ENCODE data around the gene MICALL2.

The MICALL2 gene

DNA sequence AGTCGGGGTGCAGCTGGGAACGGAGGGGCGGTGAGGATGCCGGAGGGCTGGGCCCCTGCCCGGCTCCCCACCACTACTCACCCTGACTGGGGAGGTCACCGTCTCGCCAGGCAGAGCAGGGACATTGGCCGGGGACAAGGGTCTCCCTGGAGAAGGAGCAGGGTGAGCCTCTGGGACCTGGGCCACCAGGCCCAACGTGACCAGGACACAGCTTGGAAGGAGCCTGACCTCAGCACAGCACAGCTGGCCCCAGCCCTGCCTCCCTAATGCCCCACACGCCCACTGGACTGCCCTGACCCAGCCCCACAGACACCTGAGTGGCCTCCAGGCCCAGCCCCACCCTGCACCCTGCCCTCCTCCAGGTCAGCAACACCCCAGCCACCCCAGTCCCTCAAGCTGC lies 21.1 kb downstream of the MICALL2 start:
- Histone ChIP-seq H3K9me3 (ENCODE audit: control insufficient read depth, insufficient read depth, low read length) (no peaks in the 10 kb centered on the region), H3K4me3 (ENCODE audit: low read depth, low read length) (no peak overlapping the region), H3K36me3 (ENCODE audit: control insufficient read depth, insufficient read depth, low read length) (no peaks in the 10 kb centered on the region), H3K27me3 (ENCODE audit: control insufficient read depth, insufficient read depth, low read length) (no peaks in the 10 kb centered on the region), H3K27ac (ENCODE audit: low read depth, low read length) (no peak overlapping the region), H3K9ac (ENCODE audit: low read depth, low read length) (no peak overlapping the region), H3K4me1 (ENCODE audit: control insufficient read depth, insufficient read depth, low read length) (no peaks in the 10 kb centered on the region)

DNA sequence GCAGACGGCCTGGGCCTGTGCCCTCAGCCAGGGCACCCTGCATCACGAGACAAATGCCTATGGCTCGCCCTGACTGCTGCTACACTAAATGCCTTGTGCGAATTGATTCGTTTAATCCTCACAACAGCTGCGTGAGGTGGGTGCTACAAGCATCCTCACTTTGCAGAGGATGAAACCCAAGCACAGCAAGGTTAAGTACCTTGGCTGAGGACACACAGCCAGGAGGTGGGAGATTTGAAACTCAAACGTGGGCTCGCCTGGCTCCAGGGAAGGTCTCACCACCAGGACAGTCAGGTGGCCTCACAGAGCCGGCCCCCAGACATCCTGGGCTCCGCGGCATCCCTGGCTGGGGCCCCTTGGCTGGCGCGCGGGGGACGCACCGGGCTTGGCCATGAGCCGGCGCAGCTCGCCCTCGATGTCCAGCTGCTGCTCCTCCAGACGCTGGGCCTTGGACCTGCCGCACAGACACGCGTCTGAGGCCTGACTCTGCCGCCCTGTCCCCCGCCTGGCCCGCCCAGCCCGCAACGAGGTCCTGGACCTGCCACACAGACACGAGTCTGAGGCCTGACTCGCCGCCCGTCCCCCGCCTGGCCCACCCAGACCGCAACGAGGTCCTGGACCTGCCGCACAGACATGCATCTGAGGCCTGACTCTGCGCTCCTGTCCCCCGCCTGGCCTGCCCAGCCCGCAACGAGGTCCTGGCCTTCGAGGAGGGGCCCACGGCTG lies 22.0 kb downstream of the MICALL2 start:
- H3K36me3 ChIP-seq (ENCODE audit: control insufficient read depth, insufficient read depth, low read length) = no peaks in the 10 kb centered on the region
- H3K9ac ChIP-seq (ENCODE audit: low read depth, low read length) = no peak overlapping the region
- no peaks in the 10 kb centered on the region for H3K27me3 ChIP-seq (ENCODE audit: control insufficient read depth, insufficient read depth, low read length)
- no peaks in the 10 kb centered on the region for H3K4me1 ChIP-seq (ENCODE audit: control insufficient read depth, insufficient read depth, low read length)
- H3K27ac ChIP-seq (ENCODE audit: low read depth, low read length) = no peak overlapping the region
- no peaks in the 10 kb centered on the region for H3K9me3 ChIP-seq (ENCODE audit: control insufficient read depth, insufficient read depth, low read length)
- no peak overlapping the region for H3K4me3 ChIP-seq (ENCODE audit: low read depth, low read length)

DNA sequence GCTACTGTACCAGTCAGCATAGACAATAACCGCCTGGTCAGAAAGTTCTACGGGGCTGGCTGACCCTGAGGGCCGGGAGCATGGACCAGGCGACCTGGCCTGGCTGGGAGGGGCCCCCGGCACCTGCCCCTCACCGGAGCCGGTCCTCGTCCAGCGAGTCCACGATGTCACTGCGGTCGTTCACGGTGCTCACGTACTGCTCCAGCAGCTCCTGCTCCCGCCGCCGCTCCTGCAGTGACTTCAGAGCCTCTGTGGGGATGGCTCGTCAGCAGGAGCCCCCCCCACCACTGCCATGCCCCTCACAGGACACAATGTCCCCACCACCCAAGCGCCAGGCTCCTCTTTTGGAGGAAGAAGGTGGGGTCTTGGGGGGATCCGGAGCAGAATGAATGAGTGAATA lies 22.7 kb downstream of the MICALL2 start:
- Histone ChIP-seq H3K9ac (ENCODE audit: low read depth, low read length) (no peak overlapping the region), H3K4me1 (ENCODE audit: control insufficient read depth, insufficient read depth, low read length) (no peaks in the 10 kb centered on the region), H3K27me3 (ENCODE audit: control insufficient read depth, insufficient read depth, low read length) (no peaks in the 10 kb centered on the region), H3K27ac (ENCODE audit: low read depth, low read length) (no peak overlapping the region), H3K36me3 (ENCODE audit: control insufficient read depth, insufficient read depth, low read length) (no peaks in the 10 kb centered on the region), H3K9me3 (ENCODE audit: control insufficient read depth, insufficient read depth, low read length) (no peaks in the 10 kb centered on the region), H3K4me3 (ENCODE audit: low read depth, low read length) (no peak overlapping the region)

DNA sequence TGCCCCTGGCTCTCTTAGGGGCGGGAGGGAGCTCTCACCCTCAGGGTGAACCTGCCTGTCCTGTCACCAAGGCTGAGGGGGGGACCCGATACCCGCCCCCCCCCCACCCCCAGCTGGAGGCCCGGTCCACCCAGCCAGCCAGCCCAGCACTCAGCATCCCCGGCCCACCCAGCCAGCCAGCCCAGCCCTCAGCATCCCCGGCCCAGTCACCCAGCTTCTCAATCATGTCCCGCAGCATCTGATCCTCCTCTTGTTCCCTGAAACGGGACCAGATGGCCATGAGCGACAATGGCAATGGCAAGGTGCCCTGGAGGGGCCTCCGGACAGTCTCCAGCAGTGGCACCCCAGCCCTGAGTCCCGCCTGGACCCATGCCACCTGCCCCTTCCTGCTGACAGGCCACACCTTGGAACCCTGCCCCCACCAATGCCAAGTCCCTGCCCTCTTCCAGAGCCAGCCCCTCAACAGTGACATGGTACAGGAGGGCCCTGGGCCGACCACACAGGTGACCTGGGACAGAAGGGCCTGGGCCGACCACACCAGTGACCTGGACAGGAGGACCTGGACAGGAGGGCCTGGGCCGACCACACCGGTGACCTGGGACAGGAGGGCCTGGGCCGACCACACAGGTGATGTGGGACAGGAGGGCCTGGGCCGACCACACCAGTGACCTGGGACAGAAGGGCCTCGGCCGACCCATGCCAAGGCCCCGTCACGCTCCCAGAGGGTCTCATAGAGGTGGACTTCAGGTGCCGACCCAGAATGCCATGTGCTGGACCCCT lies 24.2 kb downstream of the MICALL2 start:
- H3K27me3 ChIP-seq (ENCODE audit: control insufficient read depth, insufficient read depth, low read length) = no peaks in the 10 kb centered on the region

DNA sequence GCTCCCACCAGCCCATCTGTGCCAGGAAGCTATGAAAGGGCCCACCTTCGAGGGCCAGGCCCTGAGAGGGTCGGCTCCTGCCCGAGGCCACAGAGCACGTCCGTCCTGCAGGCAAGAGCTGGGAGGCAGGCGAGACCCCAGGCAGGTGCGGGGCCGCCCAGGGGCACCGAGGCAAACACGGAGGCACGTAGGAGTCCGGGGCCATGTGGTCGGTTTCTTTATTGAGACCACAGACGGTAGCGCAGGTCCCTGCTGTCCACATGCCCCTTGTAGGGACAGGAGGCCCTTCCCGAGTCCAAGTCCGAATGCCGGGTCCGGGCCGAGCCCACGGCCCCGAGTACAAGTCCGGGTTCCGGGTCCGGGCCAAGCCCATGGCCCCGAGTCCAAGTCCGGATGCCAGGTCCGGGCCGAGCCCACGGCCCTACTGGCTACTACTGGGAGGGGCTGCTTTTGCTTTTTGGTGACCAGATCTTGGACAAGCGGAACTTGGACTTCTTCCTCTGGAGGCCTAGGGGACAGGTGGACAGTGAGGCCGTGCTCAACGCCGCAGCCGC lies 25.0 kb downstream of the MICALL2 start:
- no peak overlapping the region for H3K9ac ChIP-seq (ENCODE audit: low read depth, low read length)
- H3K27ac ChIP-seq (ENCODE audit: low read depth, low read length) = no peak overlapping the region
- no peaks in the 10 kb centered on the region for H3K4me1 ChIP-seq (ENCODE audit: control insufficient read depth, insufficient read depth, low read length)
- H3K9me3 ChIP-seq (ENCODE audit: control insufficient read depth, insufficient read depth, low read length) = no peaks in the 10 kb centered on the region
- no peak overlapping the region for H3K4me3 ChIP-seq (ENCODE audit: low read depth, low read length)
- no peaks in the 10 kb centered on the region for H3K27me3 ChIP-seq (ENCODE audit: control insufficient read depth, insufficient read depth, low read length)
- H3K36me3 ChIP-seq (ENCODE audit: control insufficient read depth, insufficient read depth, low read length) = no peaks in the 10 kb centered on the region

More for the DNA sequence above, 24.2 kb downstream of the MICALL2 start:
- Histone ChIP-seq H3K9me3 (ENCODE audit: control insufficient read depth, insufficient read depth, low read length) (no peaks in the 10 kb centered on the region), H3K27ac (ENCODE audit: low read depth, low read length) (no peak overlapping the region), H3K4me1 (ENCODE audit: control insufficient read depth, insufficient read depth, low read length) (no peaks in the 10 kb centered on the region), H3K4me3 (ENCODE audit: low read depth, low read length) (no peak overlapping the region), H3K36me3 (ENCODE audit: control insufficient read depth, insufficient read depth, low read length) (no peaks in the 10 kb centered on the region), H3K9ac (ENCODE audit: low read depth, low read length) (no peak overlapping the region)

DNA sequence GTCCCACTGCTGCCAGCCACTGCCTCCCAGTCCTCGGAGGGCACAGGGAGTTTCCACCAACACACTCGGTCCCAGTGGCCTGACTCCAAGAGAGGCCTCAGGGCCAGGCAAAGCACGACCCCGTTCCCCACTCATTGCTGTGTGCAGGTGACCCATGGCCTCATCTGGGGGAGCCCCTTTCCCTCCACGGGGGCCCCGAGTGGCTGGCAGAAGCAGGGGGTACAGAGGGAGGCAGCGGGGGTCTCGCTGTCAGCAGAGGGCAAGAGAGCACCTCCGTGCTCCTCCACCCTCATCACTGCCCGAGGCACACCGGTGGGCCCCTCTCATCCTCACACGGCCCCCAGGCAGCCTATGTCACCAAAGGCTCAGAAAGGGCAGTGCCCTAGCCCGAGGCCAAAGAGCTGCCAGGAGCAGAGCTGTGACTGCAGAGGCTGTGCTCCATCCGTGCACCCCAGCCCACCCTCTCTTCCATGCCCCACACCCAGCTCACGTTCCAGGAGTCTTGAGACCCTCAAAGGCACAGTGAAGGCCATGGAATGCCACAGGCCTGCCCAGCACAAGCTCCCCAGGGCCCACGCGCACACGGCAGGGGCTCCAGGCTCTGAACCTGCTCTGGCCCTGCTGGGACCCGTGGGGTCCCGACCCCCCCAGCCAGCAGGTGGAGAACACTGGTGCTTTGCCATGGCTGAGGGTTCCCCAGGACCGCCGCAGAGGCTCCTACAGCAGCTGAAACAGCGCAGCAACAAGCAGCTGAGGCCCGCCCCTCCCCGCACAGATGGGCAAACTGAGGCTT lies 25.9 kb downstream of the MICALL2 start:
- Histone ChIP-seq H3K27me3 (ENCODE audit: control insufficient read depth, insufficient read depth, low read length) (no peaks in the 10 kb centered on the region), H3K27ac (ENCODE audit: low read depth, low read length) (no peak overlapping the region), H3K9me3 (ENCODE audit: control insufficient read depth, insufficient read depth, low read length) (no peaks in the 10 kb centered on the region), H3K4me1 (ENCODE audit: control insufficient read depth, insufficient read depth, low read length) (no peaks in the 10 kb centered on the region), H3K4me3 (ENCODE audit: low read depth, low read length) (no peak overlapping the region), H3K9ac (ENCODE audit: low read depth, low read length) (no peak overlapping the region), H3K36me3 (ENCODE audit: control insufficient read depth, insufficient read depth, low read length) (no peaks in the 10 kb centered on the region)

DNA sequence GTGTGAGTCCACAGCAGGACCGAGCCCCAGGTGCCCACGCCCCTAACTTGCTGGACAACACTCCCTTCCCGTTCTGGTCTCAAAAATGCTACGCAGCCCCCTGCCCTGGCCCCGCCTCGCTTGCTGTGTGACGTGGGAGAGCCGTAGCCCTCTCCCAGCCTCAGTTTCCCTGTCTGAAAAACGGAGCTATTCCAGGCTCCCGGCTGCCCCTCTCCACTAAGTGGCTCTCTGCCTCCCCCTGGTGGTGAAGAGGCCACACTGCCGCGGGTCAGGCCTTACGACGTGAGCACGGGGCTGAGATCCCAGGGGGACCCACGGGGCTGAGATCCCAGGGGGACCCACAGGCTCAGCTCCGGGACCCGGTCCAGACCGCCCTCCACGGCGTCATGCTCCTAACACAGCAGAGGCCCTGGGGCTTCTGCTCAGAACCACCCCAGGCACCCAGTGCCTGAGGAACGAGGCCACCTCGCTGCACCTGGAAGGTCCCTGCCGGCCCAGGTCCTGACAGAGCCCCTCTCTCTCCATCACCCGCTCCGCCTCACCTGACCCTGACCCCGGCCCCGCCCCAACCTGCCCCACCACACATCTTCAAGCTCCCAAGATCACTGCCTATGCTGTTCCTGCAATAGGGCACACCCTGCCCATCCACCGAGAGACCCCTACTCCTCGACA lies 26.7 kb downstream of the MICALL2 start:
- H3K27me3 ChIP-seq (ENCODE audit: control insufficient read depth, insufficient read depth, low read length) = no peaks in the 10 kb centered on the region
- no peak overlapping the region for H3K4me3 ChIP-seq (ENCODE audit: low read depth, low read length)
- H3K36me3 ChIP-seq (ENCODE audit: control insufficient read depth, insufficient read depth, low read length) = no peaks in the 10 kb centered on the region
- H3K9ac ChIP-seq (ENCODE audit: low read depth, low read length) = no peak overlapping the region
- H3K27ac ChIP-seq (ENCODE audit: low read depth, low read length) = no peak overlapping the region
- H3K9me3 ChIP-seq (ENCODE audit: control insufficient read depth, insufficient read depth, low read length) = no peaks in the 10 kb centered on the region
- no peaks in the 10 kb centered on the region for H3K4me1 ChIP-seq (ENCODE audit: control insufficient read depth, insufficient read depth, low read length)

DNA sequence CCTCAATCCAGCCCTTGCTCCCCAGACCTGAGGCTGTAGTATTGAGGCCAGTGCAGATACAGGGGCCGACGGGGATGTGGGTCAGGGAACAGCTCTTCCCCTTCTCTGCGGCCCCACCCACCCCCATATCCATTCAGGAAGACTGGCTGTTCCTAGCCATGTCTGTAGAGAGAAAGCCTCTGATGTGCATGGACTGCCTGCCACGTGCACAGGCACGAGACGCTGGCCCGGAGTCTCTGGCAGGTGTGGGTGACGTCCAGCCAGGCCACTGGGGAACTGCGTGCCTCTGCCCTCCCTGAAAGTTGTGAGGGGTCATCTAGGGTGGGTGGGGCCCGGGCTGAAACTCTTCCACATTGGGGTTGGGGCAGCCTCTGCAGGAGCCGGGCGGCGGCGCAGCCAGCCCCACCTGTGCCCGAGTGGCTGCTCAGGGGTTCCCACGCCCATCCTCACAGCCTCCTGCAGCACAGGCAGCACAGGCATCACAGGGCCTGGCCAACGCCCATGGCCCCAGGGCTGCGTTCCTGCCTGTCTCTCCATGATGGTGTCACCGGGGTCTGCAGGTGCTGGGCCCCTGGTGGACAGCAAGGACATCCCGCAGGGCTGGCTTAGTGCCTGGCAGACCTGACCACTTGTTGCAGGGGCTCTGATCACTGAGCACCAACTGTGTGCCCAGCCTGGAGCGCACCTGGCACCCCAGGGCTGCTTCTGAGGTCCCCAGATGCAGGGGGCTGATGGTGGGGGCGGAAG lies 27.5 kb downstream of the MICALL2 start:
- no peaks in the 10 kb centered on the region for H3K9me3 ChIP-seq (ENCODE audit: control insufficient read depth, insufficient read depth, low read length)
- no peak overlapping the region for H3K9ac ChIP-seq (ENCODE audit: low read depth, low read length)
- H3K4me1 ChIP-seq (ENCODE audit: control insufficient read depth, insufficient read depth, low read length) = no peaks in the 10 kb centered on the region
- H3K4me3 ChIP-seq (ENCODE audit: low read depth, low read length) = no peak overlapping the region
- H3K27ac ChIP-seq (ENCODE audit: low read depth, low read length) = no peak overlapping the region
- H3K27me3 ChIP-seq (ENCODE audit: control insufficient read depth, insufficient read depth, low read length) = no peaks in the 10 kb centered on the region
- no peaks in the 10 kb centered on the region for H3K36me3 ChIP-seq (ENCODE audit: control insufficient read depth, insufficient read depth, low read length)

DNA sequence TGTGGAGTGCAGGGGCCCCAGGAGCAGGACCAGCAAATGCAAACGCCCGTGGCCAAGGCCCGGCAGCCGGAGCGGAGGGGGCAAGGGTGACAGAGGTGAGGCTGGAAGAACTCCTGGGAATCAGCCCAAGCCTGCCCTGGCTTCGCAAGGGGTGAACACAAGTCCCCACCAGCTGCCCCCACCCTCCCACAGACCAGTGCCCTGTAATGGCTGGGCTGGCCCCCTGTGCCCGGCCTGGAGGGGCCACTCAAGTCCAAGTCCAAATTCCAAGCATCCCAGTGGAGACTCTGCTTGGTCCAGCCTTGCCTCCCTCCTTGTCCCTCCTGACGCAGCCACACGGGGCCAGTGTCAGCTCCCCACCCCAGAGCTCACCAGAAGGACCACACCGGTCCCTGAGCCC lies 28.0 kb downstream of the MICALL2 start:
- H3K27ac ChIP-seq (ENCODE audit: low read depth, low read length) = no peak overlapping the region
- H3K36me3 ChIP-seq (ENCODE audit: control insufficient read depth, insufficient read depth, low read length) = no peaks in the 10 kb centered on the region
- no peaks in the 10 kb centered on the region for H3K4me1 ChIP-seq (ENCODE audit: control insufficient read depth, insufficient read depth, low read length)
- H3K9ac ChIP-seq (ENCODE audit: low read depth, low read length) = no peak overlapping the region
- no peaks in the 10 kb centered on the region for H3K9me3 ChIP-seq (ENCODE audit: control insufficient read depth, insufficient read depth, low read length)
- no peak overlapping the region for H3K4me3 ChIP-seq (ENCODE audit: low read depth, low read length)
- no peaks in the 10 kb centered on the region for H3K27me3 ChIP-seq (ENCODE audit: control insufficient read depth, insufficient read depth, low read length)
